NCI-H2107 treated with DMSO at 0.1 percent for 48 hours (cell line): ENCODE data around the gene TBK1.

Experiments used
- DNase-seq: peaks from one replicate; lab custom pipeline; 2025; ENCODE audit not compliant: unreplicated experiment; lab: John Stamatoyannopoulos, UW

Gene TBK1

DNA sequence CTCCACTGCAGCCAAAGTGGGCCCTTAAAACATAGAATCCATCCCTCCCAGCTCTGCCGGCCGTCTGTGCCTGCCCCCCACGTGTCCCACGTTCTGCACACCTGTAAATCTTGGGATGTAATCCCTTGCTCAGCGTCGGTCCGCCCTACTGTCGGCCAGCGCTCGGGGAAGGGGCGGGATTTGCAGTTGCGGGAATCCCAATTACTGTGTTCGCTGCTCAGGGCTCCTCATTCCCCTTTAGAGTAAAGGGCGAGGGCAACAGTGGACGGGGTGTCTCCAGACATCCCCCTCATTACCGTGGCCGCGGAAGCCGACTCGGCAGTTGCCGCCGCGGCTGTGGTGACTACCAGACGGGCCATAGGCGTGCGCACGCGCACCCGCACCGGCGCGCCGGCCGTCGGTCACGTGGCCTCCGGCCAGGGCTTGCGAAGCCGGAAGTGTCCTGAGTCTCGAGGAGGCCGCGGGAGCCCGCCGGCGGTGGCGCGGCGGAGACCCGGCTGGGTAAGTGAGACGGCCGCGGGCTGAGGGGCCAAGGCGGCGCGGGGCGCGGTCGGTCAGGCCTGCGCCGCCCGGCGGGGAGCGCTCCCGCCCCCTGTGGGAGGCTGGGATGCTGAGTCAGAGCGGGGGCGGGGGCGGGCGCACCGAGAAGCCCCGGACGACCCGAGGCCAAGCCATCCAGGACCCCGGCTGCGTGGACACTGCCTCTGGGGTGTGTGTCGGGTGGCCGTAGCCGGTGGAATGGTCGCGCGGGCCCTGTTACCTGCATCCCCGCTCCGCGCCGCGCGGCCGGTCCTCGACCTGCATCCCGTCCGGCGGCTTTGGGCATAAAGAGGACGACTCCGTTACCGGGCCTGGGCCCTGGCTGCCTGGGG is at the start of gene TBK1:
TSS of gene TBK1 (plus strand) at position 434 of the 872 bp plus-strand sequence. CDS start 3,751 bp downstream, outside the sequence.
- DNase-seq = peak; percentile 51

DNA sequence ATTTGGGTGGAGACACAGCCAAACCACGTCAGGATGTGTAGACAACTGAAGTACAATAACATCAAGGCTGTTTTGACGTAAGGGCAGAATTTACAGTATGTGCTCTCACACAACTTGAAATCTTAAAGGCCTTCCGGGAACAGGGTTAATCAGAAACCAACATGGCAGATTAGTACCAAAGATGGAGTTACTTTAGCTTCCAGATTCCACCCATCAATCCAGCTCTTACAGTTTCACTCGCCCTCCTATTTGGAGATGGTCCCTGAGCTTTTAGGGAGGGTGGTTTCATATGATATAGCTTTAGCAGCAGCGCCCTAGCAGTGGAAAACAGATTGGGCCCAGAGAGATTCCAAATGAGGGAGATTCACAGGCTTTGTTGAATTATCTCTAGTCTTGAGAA is 49.7 kb upstream of the TBK1 start:
- DNase-seq = no peak

DNA sequence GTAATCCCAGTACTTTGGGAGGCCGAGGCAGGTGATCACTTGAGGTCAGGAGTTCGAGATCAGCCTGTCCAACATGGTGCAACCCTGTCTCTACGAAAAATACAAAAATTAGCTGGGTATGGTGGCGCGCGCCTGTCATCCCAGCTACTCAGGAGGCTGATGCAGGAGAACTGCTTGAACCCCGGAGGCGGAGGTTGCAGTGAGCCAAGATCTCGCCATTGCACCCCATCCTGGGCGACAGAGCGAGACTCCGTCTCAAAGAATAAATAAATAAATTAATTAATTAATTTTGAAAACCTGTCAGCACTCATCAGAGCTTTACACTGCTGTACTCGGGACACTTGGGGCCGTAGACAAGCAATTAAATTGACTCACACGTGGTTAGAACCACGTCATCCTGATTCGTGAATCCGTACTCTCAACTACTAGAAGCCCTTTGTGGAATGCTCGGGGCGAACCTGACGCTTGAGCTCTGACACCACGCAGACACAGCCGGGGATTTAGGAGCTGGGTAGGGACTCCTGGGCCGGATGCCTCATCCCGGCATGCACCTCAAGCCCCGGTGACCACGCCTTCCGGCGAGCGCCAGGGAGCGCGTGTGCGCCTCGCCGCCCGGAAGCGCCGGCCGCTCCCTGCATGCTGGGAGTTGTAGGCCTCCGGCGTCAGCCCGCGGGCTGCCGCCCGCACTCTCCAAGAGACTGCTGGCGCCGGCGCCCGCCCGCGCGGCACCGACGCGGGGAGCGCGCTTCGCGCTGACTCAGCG is 48.0 kb upstream of the TBK1 start, which contains the start of gene XPOT:
TSS of gene XPOT (plus strand) at position 686 of the 763 bp plus-strand sequence. CDS start 5,644 bp downstream, outside the sequence.
- DNase-seq = peak; percentile 87

DNA sequence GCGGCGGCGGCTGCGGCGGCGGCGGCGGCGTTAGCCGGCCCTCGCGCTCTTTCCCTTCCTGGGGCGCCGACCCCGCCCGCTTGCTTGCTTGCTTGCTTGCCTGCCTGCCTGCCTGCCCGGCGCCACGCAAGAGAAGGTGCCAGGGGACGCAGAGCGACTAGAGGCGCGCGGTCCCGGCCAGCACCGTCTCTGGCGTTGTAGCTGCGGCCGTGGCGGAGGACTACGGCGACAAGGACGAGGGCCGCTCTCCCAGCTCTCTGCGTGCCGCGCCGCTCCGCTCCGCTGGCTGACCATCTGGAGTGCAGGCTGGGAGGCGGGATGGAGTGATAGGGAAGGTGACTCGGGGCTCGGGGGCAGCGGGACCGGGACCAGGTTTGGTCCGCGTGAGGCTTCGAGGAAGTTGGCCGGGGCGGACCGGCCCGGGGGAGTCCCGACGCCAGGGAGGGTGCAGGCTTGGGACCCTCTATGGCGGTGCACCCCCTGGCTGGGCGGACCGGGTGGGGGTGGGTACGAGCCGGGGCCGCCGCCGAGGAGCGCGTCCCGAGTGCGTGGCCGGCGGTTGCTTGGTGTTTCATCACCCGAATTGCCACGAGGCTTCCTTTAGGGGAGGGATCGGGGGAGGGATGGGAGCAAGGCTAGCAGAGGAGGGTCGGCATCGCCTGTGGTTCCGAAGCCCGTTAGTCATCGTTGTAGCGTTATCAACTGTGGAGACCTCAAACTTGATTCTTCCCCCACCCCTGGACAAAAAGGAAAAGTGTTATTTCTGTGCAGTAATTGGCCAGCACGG is 47.3 kb upstream of the TBK1 start:
- peak; percentile 57 for DNase-seq

DNA sequence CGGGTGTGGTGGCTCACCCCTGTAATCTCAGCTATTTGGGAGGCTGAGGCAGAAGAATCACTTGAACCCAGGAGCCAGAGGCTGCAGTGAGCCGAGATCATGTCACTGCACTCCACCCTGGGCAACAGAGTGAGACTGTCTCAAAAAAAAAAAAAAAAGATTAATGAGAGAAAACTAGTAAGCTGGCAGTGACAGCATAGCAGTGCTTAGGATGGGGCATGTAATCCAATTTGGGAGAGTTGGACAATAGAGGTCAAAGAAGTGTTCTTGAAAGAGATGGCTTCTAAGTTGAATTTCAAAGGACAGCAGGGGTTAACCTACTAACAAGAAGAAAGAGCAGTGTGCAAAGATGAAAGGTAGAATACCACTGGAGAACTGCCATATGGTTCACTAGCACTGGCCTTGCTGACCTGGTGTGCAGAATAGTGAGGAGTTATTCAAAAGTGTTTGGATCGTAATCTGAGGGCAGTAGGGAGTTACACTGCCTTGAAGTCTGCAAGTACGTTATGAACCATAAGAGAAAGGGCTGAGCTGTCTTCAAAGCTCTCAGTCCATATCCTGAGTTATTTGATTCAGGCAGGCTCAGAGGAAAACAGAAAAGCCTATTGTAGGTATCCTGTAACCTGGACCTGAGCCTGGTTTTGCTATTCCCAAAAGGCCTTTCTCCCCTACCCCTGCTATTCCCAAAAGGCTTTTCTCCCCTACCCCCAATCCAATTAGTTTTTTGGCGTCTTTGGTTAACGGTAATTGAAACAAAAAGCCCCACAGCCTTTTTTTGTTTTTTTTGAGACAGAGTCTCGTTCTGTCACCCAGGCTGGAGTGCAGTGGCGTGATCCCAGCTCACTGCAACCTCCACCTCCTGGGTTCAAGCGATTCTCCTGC is 44.3 kb upstream of the TBK1 start:
- peak; percentile 56 for DNase-seq

DNA sequence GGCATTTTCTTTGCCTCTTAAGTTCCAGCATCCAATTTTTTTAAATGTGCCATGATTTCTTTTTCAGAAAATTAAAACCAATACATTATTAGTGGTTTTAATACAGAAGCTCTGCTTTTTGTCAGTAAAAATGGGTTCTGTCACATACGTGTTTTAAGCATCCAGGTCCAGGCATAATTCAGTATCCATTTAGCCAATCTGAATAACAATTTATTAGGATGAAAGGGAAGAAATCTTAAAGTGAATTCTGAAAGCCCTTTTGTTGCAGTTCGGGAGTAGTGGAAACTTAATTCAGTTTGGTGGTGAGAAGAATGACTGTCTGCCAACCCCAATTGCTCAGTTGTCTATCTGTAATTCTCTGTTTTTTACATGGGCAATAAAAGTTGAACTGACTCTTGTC is 40.5 kb upstream of the TBK1 start:
- no peak for DNase-seq

DNA sequence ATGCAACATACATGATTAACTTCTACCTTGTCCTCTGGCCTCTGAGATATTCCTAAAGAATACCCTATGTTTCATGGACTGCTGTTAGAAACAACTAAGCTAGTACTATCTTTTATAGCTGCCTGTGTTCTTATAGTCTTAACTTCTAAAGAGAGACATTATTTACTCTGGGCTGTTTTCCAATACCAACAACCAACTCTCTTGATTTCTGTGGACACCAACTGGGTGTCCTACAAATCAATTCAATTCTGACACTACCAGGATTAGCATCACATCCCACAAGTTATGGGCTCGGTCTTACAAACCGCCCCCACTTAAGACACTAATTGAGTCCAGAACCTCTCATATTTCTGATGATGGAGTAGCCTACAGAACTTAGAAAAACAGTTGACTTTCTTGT is 39.5 kb upstream of the TBK1 start:
- no peak for DNase-seq

DNA sequence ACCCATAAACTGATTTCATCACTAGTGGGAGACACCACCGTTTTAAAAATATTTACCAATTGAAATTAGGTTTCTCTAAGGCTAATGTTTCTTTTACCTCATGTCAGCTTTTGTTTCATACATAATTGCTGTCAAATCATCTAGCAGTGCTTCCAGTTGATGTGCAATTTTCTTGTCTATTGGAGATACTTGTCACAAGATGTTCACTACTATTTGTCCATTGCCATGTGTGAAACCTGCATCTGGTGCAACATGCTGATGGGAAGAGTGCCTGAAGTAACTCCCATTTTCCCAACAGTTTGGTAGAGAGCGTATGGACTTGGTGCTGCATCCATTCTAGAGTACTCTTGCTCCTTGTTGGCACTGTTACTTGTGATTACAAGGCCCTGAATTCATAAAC is 38.0 kb upstream of the TBK1 start:
- DNase-seq = no peak

DNA sequence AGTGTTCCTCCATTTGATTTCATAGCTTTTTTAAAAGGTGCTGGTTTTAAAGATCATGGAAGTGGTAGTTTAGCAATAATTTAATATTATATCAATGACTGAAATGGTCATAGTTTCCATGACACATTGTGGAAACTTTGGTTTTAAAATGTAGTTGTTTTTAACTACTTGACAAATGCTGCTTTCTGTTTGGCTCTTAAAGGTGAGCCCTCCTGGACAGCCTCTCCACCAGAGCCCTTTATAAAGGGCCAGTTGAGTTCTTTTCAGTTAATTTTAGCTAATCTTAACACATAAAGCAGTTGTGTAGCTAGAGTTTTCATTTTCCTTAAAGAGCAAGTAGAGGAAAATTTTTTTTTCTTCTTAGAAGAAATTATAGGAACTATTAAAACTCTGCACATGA is 33.7 kb upstream of the TBK1 start:
- DNase-seq = no peak

DNA sequence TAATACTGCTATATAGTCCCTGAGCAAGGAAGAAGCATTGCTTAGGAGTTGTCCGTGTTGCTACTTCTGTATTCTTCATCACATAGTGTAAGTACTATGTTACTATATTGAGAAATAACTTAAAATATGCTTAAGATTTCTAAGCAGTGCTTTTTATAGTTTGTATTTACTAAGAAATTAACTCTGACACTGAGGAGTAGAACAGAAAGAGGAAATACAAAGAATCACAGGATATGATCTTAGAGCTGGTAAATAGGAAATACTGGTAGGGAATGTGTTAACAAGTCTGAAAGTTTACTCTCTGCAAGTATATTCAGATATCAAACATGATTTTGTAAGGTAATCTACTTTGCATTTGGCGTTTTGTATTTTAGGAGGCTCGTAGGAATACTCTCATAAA is 32.2 kb upstream of the TBK1 start:
- no peak for DNase-seq

DNA sequence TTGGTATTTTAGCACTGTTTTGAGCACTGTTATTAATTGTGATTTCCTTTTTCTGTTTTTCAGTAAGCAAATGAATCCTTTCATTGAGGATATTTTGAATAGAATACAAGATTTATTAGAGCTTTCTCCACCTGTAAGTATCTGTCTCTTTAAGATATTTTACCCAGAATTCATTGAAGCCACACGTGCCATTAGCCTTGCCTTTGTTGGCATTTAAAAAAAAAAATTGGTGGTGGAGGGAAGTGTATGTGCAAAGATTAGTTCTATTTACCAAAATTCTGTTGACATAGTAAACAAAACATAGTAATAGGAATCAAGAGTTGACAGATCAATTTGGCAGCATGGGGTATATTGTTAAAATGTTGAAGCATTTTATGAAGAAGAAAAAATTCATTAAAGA is 23.9 kb upstream of the TBK1 start:
- DNase-seq = no peak

DNA sequence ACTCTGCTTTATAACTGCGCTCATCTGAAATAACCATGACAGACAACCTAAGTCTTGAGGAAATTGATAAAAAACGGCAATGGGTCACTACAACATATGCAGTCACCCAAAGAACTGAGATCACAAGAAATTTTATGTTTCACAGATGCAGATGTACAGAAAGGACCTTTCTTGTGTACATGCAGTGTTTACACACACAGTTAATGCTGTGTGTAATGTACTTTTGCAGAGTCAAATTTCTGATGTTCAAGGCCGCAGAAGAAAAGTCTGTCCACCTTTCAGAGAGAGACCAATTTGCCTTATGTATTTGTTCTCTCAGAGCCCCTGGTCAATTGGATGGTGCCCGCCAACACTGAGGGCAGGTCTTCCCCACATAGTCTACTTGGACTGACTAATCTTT is 23.0 kb upstream of the TBK1 start:
- no peak for DNase-seq

DNA sequence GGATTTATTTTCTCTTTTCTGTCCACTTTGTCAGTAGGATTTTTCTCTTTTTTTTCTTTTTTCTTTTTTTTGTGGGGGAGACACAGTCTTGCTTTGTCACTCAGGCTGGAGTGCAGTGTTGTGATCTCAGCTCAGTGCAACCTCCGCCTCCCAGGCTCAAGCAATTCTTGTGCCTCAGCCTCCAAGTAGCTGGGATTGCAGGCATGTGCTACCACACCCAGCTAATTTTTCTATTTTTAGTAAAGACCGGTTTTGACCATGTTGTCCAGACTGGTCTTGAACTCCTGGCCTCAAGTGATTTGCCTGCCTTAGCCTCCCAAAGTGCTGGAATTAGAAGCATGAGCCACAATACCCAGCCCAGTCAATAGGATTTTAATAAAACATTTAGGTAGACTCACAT is 21.0 kb upstream of the TBK1 start:
- no peak for DNase-seq

DNA sequence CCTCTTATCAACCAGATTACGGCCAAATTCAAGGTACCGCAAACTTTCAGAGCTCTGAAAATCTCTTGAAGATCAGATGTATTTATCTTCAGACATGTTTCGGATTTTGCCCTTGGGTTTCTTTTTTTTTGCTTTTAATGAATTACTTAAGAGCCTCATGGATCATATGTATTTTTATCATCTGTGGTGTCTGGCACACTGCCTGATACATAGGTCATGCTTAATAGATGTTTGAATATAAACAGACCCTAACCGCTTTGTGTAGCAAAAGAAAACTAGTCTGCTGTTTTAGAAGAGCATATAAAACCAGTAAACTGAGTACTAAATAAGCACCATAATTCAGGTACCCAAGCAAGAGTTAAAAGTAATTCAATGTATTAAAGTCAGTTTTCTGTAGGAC is 20.1 kb upstream of the TBK1 start:
- DNase-seq = no peak

DNA sequence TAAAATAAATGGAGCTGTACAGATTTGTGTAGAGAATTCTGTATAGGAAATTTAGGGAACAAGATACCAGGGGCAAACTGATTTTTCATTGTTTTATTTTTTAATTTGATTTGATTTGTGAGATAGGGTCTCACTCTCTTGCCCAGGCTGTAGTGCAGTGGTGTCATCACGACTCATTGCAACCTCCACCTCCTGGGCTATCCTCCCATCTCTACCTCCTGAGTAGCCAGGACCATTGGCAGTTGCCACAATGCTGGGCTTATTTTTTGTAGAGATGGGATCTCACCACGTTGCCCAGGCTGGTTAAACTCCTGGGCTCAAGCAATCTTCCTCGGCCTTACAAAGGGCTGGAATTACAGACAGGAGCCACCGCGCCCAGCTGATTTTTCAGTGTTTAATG is 18.0 kb upstream of the TBK1 start:
- no peak for DNase-seq

DNA sequence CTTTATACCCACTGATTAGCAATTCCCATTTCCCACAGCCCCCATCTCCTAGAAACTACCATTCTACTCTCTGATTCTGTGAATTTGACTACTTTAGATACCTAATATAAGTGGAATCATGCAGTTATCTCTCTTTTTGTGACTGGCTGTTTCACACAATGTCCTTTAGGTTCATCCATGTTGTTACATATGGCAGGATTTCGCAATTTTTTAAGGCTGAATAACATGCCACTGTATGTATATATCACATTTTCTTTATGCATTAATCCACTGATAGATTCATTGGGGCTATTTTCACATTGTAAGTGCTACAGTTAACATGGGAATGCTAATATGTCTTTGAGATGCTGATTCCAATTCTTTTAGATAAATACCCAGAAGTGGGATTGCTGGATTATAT is 11.8 kb upstream of the TBK1 start:
- DNase-seq = no peak

DNA sequence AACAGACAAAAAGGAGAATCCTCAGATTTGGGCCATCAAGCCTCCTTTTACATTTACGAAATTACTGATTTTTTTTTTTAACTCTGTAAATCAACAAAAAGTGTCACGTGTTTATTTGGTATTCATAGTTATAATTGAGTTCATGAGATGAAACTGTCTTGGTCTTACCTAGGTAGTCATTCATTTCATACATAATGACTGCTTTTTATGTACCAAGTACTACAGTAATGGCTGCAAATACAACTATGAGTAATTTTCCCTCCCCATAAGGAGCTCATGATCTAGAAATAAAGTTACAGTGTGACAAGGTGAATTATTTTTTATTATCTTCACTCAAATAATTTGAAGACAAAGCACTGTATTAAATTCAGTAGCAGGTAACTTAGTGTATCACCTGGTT is 6.4 kb upstream of the TBK1 start:
- DNase-seq = no peak

DNA sequence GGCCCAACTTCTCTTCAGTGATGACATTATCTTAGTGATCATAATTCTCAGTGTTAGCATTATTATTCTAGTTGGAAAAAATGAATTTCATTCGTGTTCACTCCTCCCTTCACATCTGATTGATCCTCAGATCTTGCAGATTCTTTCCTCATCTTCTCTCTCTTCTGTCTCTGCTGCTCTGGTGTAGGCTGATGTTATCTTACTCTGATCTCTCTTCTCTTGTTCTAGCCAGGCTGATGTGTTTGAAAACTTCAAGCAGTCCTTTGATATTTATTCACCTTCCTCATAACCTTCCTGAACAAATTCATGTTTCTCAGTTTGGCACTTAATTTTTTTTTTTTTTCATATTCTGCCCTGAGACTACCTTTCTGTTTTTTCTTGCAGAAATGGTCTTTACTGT is 5.6 kb upstream of the TBK1 start:
- DNase-seq = no peak

DNA sequence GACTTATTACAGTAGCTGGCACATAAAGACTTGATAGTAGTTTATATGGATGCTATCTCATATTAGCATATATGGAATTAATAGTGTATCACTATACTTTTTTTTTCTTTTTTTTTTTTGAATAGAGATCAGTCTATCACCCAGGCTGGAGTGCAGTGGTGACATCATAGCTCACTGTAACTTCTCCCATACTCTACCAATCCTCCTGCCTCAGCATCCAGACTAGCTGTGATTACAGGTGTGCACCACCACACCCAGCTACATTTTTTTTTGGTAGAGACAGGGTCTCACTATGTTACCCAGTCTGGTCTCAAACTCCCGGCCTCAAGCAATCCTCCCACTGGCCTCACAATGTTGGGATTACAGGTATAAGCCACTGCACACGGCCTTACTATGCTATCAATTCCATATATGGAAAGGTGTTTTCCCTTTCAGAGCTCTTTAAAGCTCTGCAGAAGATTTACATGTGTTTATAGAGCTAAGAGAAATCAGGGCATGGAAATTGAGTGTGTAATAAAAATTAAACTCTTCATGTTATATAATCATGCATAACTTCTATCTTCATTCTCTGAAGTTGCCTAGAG is 1.8 kb upstream of the TBK1 start:
- no peak for DNase-seq
